SK-N-SH (cell line): Measurements from ENCODE around the gene MAP3K8. TPM values are rescaled to one million over a fixed set of nuclear protein-coding genes. Genes with fewer than 3 reads are reported as not detected.

Experiments
- CTCF ChIA-PET: fragments of 300-600, 350-600 bp; formaldehyde crosslinking; extraction: SDS; loops from one replicate; lab custom pipeline; 2021; lab: Yijun Ruan, JAX
- POLR2A ChIA-PET: fragments of 350-600 bp; sonication (Branson Sonifier 250); formaldehyde crosslinking; extraction: SDS; loops from one replicate; lab custom pipeline; 2020; ENCODE audit warnings: antibody characterized with exemption, inconsistent platforms; lab: Yijun Ruan, JAX
- DNase-seq: peaks from one replicate; pipeline ENCODE4 v3.0.0; 2012
- H2AFZ ChIP-seq: fragments of 200-600 bp; sonication (generic); 2 replicates; pipeline ENCODE4 v1.8.1; 2016; ENCODE audit warnings: antibody characterized with exemption, mild to moderate bottlenecking, low read depth
- H3F3A ChIP-seq: fragments of 200-600 bp; sonication (generic); replicated peaks from 2 replicates; pipeline ENCODE3; 2016; ENCODE audit warnings: antibody characterized with exemption, mild to moderate bottlenecking; ENCODE audit not compliant: insufficient read depth
- H3K27ac ChIP-seq, 2 experiments: fragments of 200-500 bp in 1 of 2; fragments of 200-600 bp in 1 of 2; sonication (Bioruptor generic) in 1 of 2; sonication (generic), shearing (Covaris generic) in 1 of 2; 2 replicates each; pipeline versions ENCODE4 v1.5.1 to v1.6.1; 2014 to 2016; ENCODE audit warnings: low read depth in 2 of 2, inconsistent platforms in 1 of 2, low read length in 1 of 2, mild to moderate bottlenecking in 1 of 2, mixed read lengths in 1 of 2
- H3K27me3 ChIP-seq: fragments of 200-600 bp; sonication (generic), shearing (Covaris generic); 2 replicates; pipeline ENCODE4 v1.6.1; 2016; ENCODE audit warnings: mixed run types; ENCODE audit not compliant: insufficient read depth
- H3K36me3 ChIP-seq, 2 experiments: fragments of 200-500 bp in 1 of 2; fragments of 200-600 bp in 1 of 2; sonication (Bioruptor generic) in 1 of 2; sonication (generic) in 1 of 2; replicated peaks in 1 of 2; 2 replicates each; pipeline versions ENCODE3 to v1.5.1; 2014 to 2016; ENCODE audit warnings: low read length in 1 of 2, mild to moderate bottlenecking in 1 of 2; ENCODE audit not compliant: insufficient read depth in 2 of 2, control insufficient read depth in 1 of 2
- H3K4me1 ChIP-seq, 2 experiments: fragments of 200-500 bp in 1 of 2; fragments of 200-600 bp in 1 of 2; sonication (Bioruptor generic) in 1 of 2; sonication (generic), shearing (Covaris generic) in 1 of 2; 2 replicates each; pipeline versions ENCODE4 v1.5.1 to v1.6.1; 2014 to 2016; ENCODE audit warnings: low read depth in 1 of 2, low read length in 1 of 2, mixed run types in 1 of 2; ENCODE audit not compliant: insufficient read depth in 2 of 2, control insufficient read depth in 1 of 2
- H3K4me2 ChIP-seq: fragments of 200-600 bp; sonication (generic), shearing (Covaris generic); 2 replicates; pipeline ENCODE4 v1.6.1; 2017; ENCODE audit warnings: mixed run types
- H3K4me3 ChIP-seq, 2 experiments: fragments of 200-500 bp in 1 of 2; fragments of 200-600 bp in 1 of 2; sonication (Bioruptor generic) in 1 of 2; sonication (generic), shearing (Covaris generic) in 1 of 2; 2 replicates each; pipeline versions ENCODE4 v1.5.1 to v1.8.1; 2014 to 2016; ENCODE audit warnings: low read depth in 2 of 2, inconsistent platforms in 1 of 2, low read length in 1 of 2, mild to moderate bottlenecking in 1 of 2, mixed read lengths in 1 of 2, moderate library complexity in 1 of 2
- H3K79me2 ChIP-seq: fragments of 200-600 bp; sonication (generic); 2 replicates; pipeline ENCODE4 v1.8.1; 2017; ENCODE audit warnings: mild to moderate bottlenecking; ENCODE audit not compliant: insufficient read depth
- H3K9ac ChIP-seq: fragments of 200-600 bp; sonication (generic); 2 replicates; pipeline ENCODE4 v1.6.1; 2017; ENCODE audit warnings: mixed run types
- H3K9me2 ChIP-seq: fragments of 200-600 bp; sonication (generic); 2 replicates; pipeline ENCODE4 v1.6.1; 2017; ENCODE audit warnings: mixed run types
- H3K9me3 ChIP-seq: fragments of 200-600 bp; sonication (generic); 2 replicates; pipeline ENCODE4 v1.6.1; 2017; ENCODE audit warnings: mixed run types, mild to moderate bottlenecking, moderate library complexity
- H4K20me1 ChIP-seq: fragments of 200-600 bp; sonication (generic); 2 replicates; pipeline ENCODE4 v1.6.1; 2017; ENCODE audit warnings: mild to moderate bottlenecking, mixed run types; ENCODE audit not compliant: insufficient read depth
- FOSL2 ChIP-seq: IDR thresholded peaks from 2 replicates; pipeline ENCODE4 v1.4.0; 2012; ENCODE audit warnings: low read depth, mild to moderate bottlenecking, moderate library complexity, borderline replicate concordance
- FOXJ3 ChIP-seq: sonication (generic); formaldehyde crosslinking; IDR thresholded peaks from 2 replicates; pipeline ENCODE4 v1.5.1; 2020; ENCODE audit warnings: mild to moderate bottlenecking, missing genetic modification reagents
- GATA2 ChIP-seq: sonication (generic); formaldehyde crosslinking; IDR thresholded peaks from 2 replicates; pipeline ENCODE4 v1.5.0; 2020; ENCODE audit warnings: mild to moderate bottlenecking, missing genetic modification reagents
- IRF3 ChIP-seq: fragments of 150-350 bp; IDR thresholded peaks from 2 replicates; pipeline ENCODE4 v1.6.1; 2016; ENCODE audit warnings: mild to moderate bottlenecking, low read depth, low read length
- MAX ChIP-seq: IDR thresholded peaks from 2 replicates; pipeline ENCODE4 v1.4.0; 2012; ENCODE audit warnings: low read depth
- MEF2A ChIP-seq: IDR thresholded peaks from 2 replicates; pipeline ENCODE4 v1.4.0; 2012; ENCODE audit warnings: low read depth, borderline replicate concordance
- MXI1 ChIP-seq: IDR thresholded peaks from 2 replicates; pipeline ENCODE4 v1.6.1; 2012; ENCODE audit warnings: mild to moderate bottlenecking, low read depth, low read length, improper control_type of control experiment
- NFIC ChIP-seq: IDR thresholded peaks from 2 replicates; pipeline ENCODE4 v1.4.0; 2012; ENCODE audit warnings: borderline replicate concordance
- NRF1 ChIP-seq: IDR thresholded peaks from 2 replicates; pipeline ENCODE4 v1.6.1; 2012; ENCODE audit warnings: low read depth, mild to moderate bottlenecking, low read length
- POLR2AphosphoS5 ChIP-seq: IDR thresholded peaks from 2 replicates; pipeline ENCODE4 v1.6.1; 2012; ENCODE audit warnings: low read depth, low read length
- RAD21 ChIP-seq: IDR thresholded peaks from 2 replicates; pipeline ENCODE4 v1.6.1; 2012; ENCODE audit warnings: mild to moderate bottlenecking, low read length
- RCOR1 ChIP-seq: fragments of 150-350 bp; IDR thresholded peaks from 2 replicates; pipeline ENCODE4 v1.6.1; 2017; ENCODE audit warnings: antibody characterized with exemption, low read length
- REST ChIP-seq: IDR thresholded peaks from 2 replicates; pipeline ENCODE4 v1.6.1; 2012; ENCODE audit warnings: mild to moderate bottlenecking, low read depth, low read length, moderate library complexity
- RXRA ChIP-seq: IDR thresholded peaks from 2 replicates; pipeline ENCODE4 v1.4.0; 2012; ENCODE audit warnings: low read depth, mild to moderate bottlenecking, borderline replicate concordance
- SIN3A ChIP-seq: IDR thresholded peaks from 2 replicates; pipeline ENCODE4 v1.6.1; 2012; ENCODE audit warnings: low read depth, mild to moderate bottlenecking, low read length, moderate library complexity, borderline replicate concordance
- TCF12 ChIP-seq: IDR thresholded peaks from 2 replicates; pipeline ENCODE4 v1.4.0; 2012
- ZBTB33 ChIP-seq: IDR thresholded peaks from 2 replicates; pipeline ENCODE4 v1.4.0; 2012; ENCODE audit warnings: low read depth, borderline replicate concordance
- WGBS: methylation state at CpG from one replicate; pipeline ENCODE4 v1.1.6; 2017; ENCODE audit warnings: low lambda C conversion rate; 5-methylcytosine and 5-hydroxymethylcytosine counted together
- polyA plus RNA-seq, 3 experiments: library from polyadenylated mRNA; depleted of rRNA; stranded (reverse); fragments of >200 nt; gene quantifications; 2 replicates each; pipeline ENCODE4 v1.2.3, GENCODE V29; 2012
- TF ChIP-seq, protein P1 (sequence below): fragments of 200-600 bp; sonication (generic); IDR thresholded peaks from 2 replicates; pipeline ENCODE4 v1.6.1; 2017; ENCODE audit warnings: antibody characterized with exemption, mild to moderate bottlenecking, moderate library complexity

Gene MAP3K8
- polyA plus RNA-seq, 1 of the 3 experiments (the other 2 are of a cell fraction) = 3.7 TPM

- TF ChIP-seq REST = no peak
Measured at GRCh38 chr10:30417301-30417700, 16.7 kb upstream of the MAP3K8 start (continued).

DNA sequence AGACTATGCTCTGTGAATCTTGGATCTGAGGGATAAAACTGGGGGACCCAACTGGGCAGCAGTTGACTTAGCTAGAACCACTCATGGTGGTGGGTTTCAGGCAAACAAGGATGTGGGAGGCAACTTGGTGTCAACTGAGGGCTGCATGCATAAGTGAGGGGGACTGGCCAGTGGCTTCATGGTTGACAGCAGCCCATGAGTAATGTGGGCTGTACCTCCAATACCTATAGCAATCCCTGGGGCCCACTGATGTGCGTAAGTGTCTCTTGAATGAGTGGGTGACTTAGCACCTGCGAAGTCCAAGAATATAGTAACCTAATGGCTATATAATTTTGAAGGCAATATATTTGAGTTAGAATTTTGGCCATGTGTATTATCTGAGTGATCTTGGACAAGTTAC lies 13.7 kb upstream of the MAP3K8 start:
- Histone ChIP-seq H3K9ac (no peak overlapping the region), H3K4me3 (no peak overlapping the region), H2AFZ (no peak overlapping the region), H4K20me1 (no peaks in the 10 kb centered on the region), H3K79me2 (no peaks in the 10 kb centered on the region), H3K4me1 (peaks cover 0 to 9% of the 10 kb centered on the region in 2 experiments; a peak in 2 of 4 replicates), H3K9me2 (no peaks in the 10 kb centered on the region), H3K4me2 (no peak overlapping the region), H3K36me3 (no peaks in the 10 kb centered on the region), H3K27me3 (no peaks in the 10 kb centered on the region), H3K9me3 (no peaks in the 10 kb centered on the region), H3F3A (no peaks in the 10 kb centered on the region), H3K27ac (no peak overlapping the region)
- TF ChIP-seq, protein P1, sequence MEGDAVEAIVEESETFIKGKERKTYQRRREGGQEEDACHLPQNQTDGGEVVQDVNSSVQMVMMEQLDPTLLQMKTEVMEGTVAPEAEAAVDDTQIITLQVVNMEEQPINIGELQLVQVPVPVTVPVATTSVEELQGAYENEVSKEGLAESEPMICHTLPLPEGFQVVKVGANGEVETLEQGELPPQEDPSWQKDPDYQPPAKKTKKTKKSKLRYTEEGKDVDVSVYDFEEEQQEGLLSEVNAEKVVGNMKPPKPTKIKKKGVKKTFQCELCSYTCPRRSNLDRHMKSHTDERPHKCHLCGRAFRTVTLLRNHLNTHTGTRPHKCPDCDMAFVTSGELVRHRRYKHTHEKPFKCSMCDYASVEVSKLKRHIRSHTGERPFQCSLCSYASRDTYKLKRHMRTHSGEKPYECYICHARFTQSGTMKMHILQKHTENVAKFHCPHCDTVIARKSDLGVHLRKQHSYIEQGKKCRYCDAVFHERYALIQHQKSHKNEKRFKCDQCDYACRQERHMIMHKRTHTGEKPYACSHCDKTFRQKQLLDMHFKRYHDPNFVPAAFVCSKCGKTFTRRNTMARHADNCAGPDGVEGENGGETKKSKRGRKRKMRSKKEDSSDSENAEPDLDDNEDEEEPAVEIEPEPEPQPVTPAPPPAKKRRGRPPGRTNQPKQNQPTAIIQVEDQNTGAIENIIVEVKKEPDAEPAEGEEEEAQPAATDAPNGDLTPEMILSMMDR = no peak
- no peak for TF ChIP-seq MEF2A
- no peak for TF ChIP-seq MXI1
- TF ChIP-seq ZBTB33 = no peak
- no peak for TF ChIP-seq FOXJ3 (CRISPR knock-in tag)
- TF ChIP-seq POLR2AphosphoS5 = no peak
- no peak for TF ChIP-seq IRF3
- no peak for TF ChIP-seq NRF1
- no peak for TF ChIP-seq SIN3A
- no peak for TF ChIP-seq RAD21
- no peak for TF ChIP-seq GATA2 (CRISPR knock-in tag)
- TF ChIP-seq TCF12 = no peak
- no peak for TF ChIP-seq NFIC
- no peak for TF ChIP-seq FOSL2
- TF ChIP-seq MAX = no peak
- no peak for TF ChIP-seq RXRA
- no peak for TF ChIP-seq RCOR1
- POLR2A ChIA-PET = no interaction called here
- CTCF ChIA-PET = interaction anchor here (0.8 to 4.2 kb wide), 2 partner anchors 113 to 171 kb away, joined by 3 to 23 read pairs; no protein-coding TSS in a partner anchor
- DNase-seq = no peak
- WGBS = 90% methylated on average over 2 of the region's 2 CpGs
